Effector CD4-positive, alpha-beta T cell (primary cell): ENCODE results near the gene THTPA.
"Not testable (repeated sequence)": the region's sequence is repeated elsewhere in the genome, so short reads cannot be mapped to it uniquely, and the experiment has no call there.

ENCODE experiments used
- DNase-seq: peaks from one replicate; pipeline ENCODE4 v3.0.0-alpha.2; 2020

THTPA gene

GRCh38 chr14:23533652-23534435 lies 22.2 kb upstream of the THTPA start:
- no peak for DNase-seq

GRCh38 chr14:23535943-23536342 lies 20.1 kb upstream of the THTPA start:
- DNase-seq = no peak

- no peak for DNase-seq
Measured at GRCh38 chr14:23536494-23536893, 19.6 kb upstream of the THTPA start.

GRCh38 chr14:23536906-23537305 lies 19.2 kb upstream of the THTPA start:
- DNase-seq = not testable (repeated sequence)

GRCh38 chr14:23537351-23538049 lies 18.6 kb upstream of the THTPA start:
- DNase-seq = no peak

GRCh38 chr14:23538050-23538718 lies 17.9 kb upstream of the THTPA start:
- no peak for DNase-seq

GRCh38 chr14:23538785-23539184 lies 17.3 kb upstream of the THTPA start:
- no peak for DNase-seq

GRCh38 chr14:23539248-23540140 lies 16.6 kb upstream of the THTPA start:
- no peak for DNase-seq

- no peak for DNase-seq
Measured at GRCh38 chr14:23540141-23540469, 16.0 kb upstream of the THTPA start.

GRCh38 chr14:23542261-23542660 lies 13.8 kb upstream of the THTPA start:
- no peak for DNase-seq

- no peak for DNase-seq
Measured at GRCh38 chr14:23543403-23543802, 12.7 kb upstream of the THTPA start.

GRCh38 chr14:23544511-23545447 lies 11.3 kb upstream of the THTPA start:
- no peak for DNase-seq

GRCh38 chr14:23545740-23546365 lies 10.2 kb upstream of the THTPA start:
- DNase-seq = no peak

- DNase-seq = no peak
Measured at GRCh38 chr14:23546450-23547035, 9.5 kb upstream of the THTPA start.

GRCh38 chr14:23547924-23548323 lies 8.1 kb upstream of the THTPA start:
- DNase-seq = no peak

GRCh38 chr14:23548351-23549318 lies 7.4 kb upstream of the THTPA start:
- no peak for DNase-seq

GRCh38 chr14:23550131-23550811 lies 5.8 kb upstream of the THTPA start:
- DNase-seq = no peak

- no peak for DNase-seq
Measured at GRCh38 chr14:23550812-23551265, 5.2 kb upstream of the THTPA start.
